Left cardiac atrium (tissue), 4 donors: Measurements from ENCODE around the gene UTS2B. TPM values are rescaled to one million over a fixed set of nuclear protein-coding genes. Genes with fewer than 3 reads are reported as not detected.

Experiments
- ATAC-seq, 2 donors: fragments of 200-7000 bp; cut with Tn5 transposase; one replicate each; pipeline ENCODE4 v1.9.1; 2020; ENCODE audit warnings: mild to moderate bottlenecking in 2 of 2, moderate library complexity in 2 of 2
- DNase-seq: peaks from one replicate; pipeline ENCODE4 v3.0.0-alpha.2; 2020
- intact Hi-C, 2 donors: fragments of 100-400 bp; cut with DNase I; formaldehyde crosslinking; loops; one replicate each; pipeline versions ENCODE4 v1.14.1 to v1.15.1; 2022 to 2023
- long read RNA-seq: library from polyadenylated mRNA; unstranded; transcript quantifications from one replicate; pipeline ENCODE4 v2.0.0, GENCODE V29; 2021
- total RNA-seq, 2 donors: library from RNA; stranded (reverse); fragmentation: NEBNext Ultra II Directional; extraction: Animal tissue kit (Norgen Biotek cat#: 25700); gene quantifications; one replicate each; pipeline ENCODE4 v1.2.1, GENCODE V29; 2021
- donor health status: DM: no; HTN: yes; CAD: no.
- donor health status: DM: no; HTN: yes; CAD: no; lungs with severe emphysema.
- donor health status: DM: yes; HTN: yes; CAD: no.
- donor health status: Dilated cardiomyopathy.

The UTS2B gene, protein sequence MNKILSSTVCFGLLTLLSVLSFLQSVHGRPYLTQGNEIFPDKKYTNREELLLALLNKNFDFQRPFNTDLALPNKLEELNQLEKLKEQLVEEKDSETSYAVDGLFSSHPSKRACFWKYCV
- under 1 TPM in 1 of 2 donors, not detected in 1; 0.24 TPM for total RNA-seq
- long read RNA-seq = 0 reads

- ATAC-seq (peak; percentile 58 to 70), DNase-seq (peak; percentile 53)
- intact Hi-C loops = loop anchor here in 1 of 2 donors (5.0 kb wide), 2 partner anchors 47 to 83 kb away; no protein-coding TSS in a partner anchor
Observed at GRCh38 chr3:191329654-191330529, at the start of gene UTS2B. Gene UTS2B (minus strand): TSS chr3:191330526. CDS start chr3:191282189, 48,337 bp downstream.

- no peak for DNase-seq
- ATAC-seq = no peak
- intact Hi-C loops = loop anchor here in 1 of 2 donors (10.0 kb wide), 2 partner anchors 135 to 245 kb away; no protein-coding TSS in a partner anchor
Observed at GRCh38 chr3:191380001-191380400, 49.7 kb upstream of the UTS2B start.

DNA sequence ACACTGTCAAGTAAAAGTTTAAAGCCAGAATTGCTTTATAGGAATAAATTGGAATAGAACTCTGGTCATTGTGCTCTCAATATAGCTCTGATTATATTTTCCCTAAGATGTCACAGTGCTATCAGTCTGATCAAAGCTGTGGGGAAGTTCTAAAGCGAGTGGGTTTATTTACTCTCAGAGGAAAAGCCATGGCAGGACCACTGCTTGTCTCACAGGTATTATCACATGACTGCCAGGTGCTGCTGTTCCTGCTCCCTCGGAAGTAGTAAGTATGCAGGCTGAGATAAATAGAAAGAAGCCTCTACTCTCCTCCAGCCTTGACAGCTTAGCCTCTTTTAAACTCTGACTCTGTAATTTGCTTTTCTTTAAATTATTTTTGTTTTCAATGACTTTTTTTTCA is 49.1 kb upstream of the UTS2B start:
- ATAC-seq = no peak
- intact Hi-C loops = loop anchor here in 1 of 2 donors (5.0 kb wide), 1 partner anchor 47 kb away; the partner anchor contains the start of gene UTS2B
- DNase-seq = no peak

DNA sequence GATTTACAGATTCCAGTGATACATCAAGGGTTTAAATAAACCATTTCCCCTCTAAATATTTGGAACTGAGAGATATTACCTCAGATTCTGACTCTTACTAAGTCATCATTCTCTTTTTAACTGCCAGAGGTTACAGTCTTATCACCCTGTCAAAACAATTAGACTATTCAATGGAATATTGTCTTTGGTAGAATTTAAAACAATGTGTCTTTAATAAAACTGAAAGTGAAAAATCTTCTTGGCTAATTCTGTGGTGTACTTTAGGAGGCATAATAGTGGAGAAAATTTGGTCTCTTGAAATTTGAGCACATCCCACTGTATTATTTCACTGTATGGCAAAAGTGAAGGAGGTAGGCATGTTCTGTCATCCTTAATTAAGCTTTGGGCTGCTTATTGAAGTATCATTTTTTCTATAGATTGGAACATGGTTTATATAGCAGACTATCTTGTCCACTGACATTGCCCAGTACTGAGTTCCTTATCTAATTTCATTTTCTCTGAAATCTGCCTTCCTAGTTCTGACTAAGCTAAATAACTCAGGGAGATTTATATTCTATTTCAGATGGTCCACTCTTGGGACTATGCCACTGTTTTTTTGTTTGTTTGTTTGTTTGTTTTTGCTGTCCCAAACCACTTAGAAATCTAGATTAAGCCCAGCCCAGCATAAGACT is 48.0 kb upstream of the UTS2B start:
- intact Hi-C loops = loop anchor here in 1 of 2 donors (5.0 kb wide), 1 partner anchor 46 kb away; the partner anchor contains the start of gene UTS2B
- DNase-seq (no peak), ATAC-seq (peak in 1 of 2 donors; percentile 47)

- ATAC-seq (peak; percentile 41 to 64), DNase-seq (no peak)
- intact Hi-C loops = loop anchor here in 1 of 2 donors (5.0 kb wide), 1 partner anchor 44 kb away; the partner anchor contains the start of gene UTS2B
Observed at GRCh38 chr3:191376516-191377141, 46.3 kb upstream of the UTS2B start.

DNA sequence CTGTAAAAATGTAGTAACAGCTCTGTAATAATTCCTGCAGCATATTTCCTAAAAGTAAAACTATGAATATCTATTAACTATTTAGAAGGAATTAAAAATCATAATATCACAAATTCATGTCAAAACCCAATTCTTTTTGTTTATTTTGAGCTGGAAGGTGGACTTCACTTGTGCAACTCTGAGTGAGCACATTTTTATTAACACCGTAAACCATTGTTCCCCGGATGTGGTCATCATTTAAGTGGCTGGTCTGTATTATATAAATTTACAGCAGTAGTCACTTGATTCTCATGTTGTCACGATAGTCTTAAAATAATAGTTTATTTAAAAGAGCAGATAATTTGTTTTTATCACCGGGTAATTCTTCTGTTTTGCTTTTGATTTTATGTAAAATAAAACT is 43.0 kb upstream of the UTS2B start:
- intact Hi-C loops = no loop called here
- ATAC-seq = no peak
- DNase-seq = no peak

GRCh38 chr3:191372122-191372521 is 41.8 kb upstream of the UTS2B start:
- DNase-seq = no peak
- intact Hi-C loops = no loop called here
- ATAC-seq = no peak

DNA sequence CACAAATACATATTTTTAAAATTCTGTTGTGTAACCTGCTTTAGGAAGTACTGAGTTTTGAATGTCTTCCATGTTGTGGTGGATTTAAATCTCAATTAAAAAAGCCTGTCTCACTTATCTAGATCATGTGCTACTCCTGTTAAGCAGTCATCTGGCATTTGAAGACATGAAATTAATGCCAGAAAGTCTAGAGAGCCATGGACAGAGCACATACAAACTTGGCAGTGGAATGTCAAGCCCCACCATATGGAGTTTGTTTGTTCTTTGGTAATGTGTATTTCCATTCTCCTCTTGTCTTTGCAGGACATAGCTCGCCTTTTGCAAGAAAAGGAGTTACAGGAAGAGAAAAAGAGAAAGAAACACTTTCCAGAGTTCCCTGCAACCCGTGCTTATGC is 39.3 kb upstream of the UTS2B start:
- intact Hi-C loops = no loop called here
- ATAC-seq (peak in 1 of 2 donors; percentile 47), DNase-seq (no peak)

DNA sequence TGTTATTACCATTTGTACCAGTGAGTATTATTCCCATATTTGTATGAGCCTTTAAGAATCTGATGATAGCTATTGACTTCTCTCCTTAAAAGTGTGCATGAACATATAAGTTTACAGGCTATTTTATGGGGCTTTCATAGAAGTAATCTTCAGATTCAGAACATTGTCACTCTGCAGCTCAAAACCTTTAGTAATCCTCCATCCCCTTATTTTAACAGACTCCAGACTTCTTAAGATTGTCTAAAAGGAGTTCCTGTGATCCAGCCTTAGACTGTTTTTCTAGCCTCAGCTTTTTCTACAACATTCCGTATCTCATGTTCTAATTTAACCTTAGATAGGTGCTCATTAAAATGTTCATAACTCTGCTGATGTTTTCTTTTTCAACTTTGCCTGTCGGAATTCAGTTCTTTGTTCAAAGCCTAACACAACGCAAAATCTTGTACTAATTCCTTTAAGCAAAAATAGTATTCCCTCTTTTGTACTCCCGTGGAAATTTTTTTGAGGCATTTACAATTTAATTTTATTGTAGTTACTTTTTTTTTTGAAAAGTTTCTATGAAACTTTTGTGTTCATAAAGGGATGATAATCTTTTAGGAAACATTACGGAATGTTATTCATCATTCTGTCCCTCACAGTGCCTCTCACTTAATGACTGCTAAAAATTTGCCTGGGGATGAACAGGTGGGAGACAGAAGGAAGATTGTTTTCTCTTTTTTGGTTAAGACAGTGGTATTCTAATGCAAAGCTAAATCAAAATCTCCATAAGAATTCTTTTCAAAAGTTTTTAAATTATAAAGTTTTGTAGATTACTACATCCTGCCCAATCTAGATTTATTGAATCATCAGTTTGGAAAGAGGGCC is 38.7 kb upstream of the UTS2B start:
- intact Hi-C loops = no loop called here
- DNase-seq = no peak
- ATAC-seq = no peak

DNA sequence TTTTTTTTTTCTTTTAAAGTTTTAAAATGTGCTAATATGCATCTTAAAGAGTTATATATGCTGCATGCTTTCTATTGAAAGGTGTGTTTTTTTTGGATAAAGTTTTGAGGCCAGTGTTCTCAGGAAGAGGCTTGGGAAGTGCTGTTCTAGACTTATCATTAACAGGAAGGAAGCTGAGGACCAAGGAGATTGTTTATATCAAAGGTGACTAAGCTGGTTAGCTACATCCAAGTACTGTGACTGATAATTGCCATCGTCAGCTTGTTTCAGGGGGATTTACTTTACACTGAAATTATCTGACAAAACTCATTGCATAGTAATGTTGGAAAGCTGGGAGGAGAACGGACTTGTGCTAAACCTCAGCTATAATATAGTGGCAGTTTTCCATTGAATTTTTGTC is 36.3 kb upstream of the UTS2B start:
- DNase-seq (no peak), ATAC-seq (peak in 1 of 2 donors; percentile 53)
- intact Hi-C loops = no loop called here

DNA sequence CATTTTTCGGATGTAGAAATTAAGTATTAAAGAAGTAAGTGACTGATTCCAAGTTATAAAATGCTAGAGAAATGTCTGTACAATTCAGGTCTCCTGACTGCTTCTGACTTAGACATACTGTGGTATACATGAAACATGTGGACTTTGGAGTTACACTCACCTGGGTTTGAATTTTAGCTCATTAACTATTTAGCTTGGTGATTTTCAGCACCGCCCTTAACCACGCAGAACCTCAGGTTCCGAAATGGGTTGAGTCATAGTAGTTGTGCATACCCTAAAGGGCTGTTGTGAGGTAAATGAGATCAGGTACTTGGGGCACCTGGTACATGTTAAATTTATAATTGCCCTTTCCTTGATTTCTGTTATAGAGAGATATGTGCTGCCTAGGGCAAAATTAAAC is 32.9 kb upstream of the UTS2B start:
- ATAC-seq (no peak), DNase-seq (no peak)
- intact Hi-C loops = no loop called here

GRCh38 chr3:191362524-191363090 is 32.3 kb upstream of the UTS2B start:
- DNase-seq (no peak), ATAC-seq (no peak)
- intact Hi-C loops = no loop called here

DNA sequence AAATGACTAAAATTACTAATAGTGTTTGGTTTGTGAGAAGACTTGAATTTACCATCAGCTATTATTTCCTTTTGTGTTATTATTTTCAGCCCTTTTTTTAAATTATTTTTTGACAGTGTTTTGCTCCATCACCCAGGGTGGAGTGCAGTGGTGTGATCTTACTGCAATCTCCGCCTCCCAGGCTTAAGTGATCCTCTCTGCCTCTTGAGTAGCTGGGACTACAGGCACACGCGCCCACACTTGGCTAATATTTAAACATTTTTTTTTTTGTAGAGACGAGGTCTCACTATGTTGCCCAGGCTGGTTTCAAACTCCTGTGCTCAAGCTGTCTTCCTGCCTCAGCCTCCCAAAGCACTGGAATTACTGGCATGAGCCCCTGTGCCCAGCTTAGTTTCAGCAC is 31.7 kb upstream of the UTS2B start:
- intact Hi-C loops = no loop called here
- DNase-seq (no peak), ATAC-seq (no peak)

GRCh38 chr3:191361456-191361855 is 31.1 kb upstream of the UTS2B start:
- ATAC-seq = no peak
- no peak for DNase-seq
- intact Hi-C loops = no loop called here

- DNase-seq (no peak), ATAC-seq (no peak)
- intact Hi-C loops = no loop called here
Observed at GRCh38 chr3:191360620-191361019, 30.3 kb upstream of the UTS2B start.

GRCh38 chr3:191358929-191359328 is 28.6 kb upstream of the UTS2B start:
- DNase-seq (no peak), ATAC-seq (no peak)
- intact Hi-C loops = no loop called here

DNA sequence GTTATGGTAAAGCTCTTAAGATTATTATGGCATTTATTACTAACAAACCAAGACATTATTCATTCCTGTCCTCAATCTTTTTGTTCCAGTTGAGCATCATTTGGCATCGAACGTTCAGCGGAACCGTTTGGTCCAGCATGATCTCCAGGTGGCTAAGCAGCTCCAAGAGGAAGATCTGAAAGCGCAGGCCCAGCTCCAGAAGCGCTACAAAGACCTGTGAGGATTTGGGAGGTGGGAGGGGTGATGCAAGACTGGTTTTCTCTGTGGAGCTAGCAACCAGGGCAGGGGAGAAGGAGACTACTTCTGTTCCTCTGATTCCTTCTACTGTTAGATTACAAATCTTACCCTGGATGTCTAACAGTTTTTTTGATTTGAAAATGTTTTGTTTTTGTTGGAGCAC is 27.6 kb upstream of the UTS2B start:
- intact Hi-C loops = no loop called here
- DNase-seq (no peak), ATAC-seq (no peak)
